Nephron progenitor cell (in vitro differentiated cells): ENCODE data around the gene QPCT.
A peak's percentile ranks its signal among the peaks of the same experiment; 100 is the strongest.
"Not testable (repeated sequence)": the region's sequence is repeated elsewhere in the genome, so short reads cannot be mapped to it uniquely, and the experiment has no call there.

Experiments
- DNase-seq: peaks from one replicate; pipeline ENCODE4 v3.0.0; 2021
- H3K27ac Mint-ChIP-seq: 2 replicates; pipeline ENCODE4 v1.8.0; 2021; ENCODE audit warnings: mild to moderate bottlenecking, moderate library complexity, mixed read lengths
- H3K27me3 Mint-ChIP-seq: 2 replicates; pipeline ENCODE4 v1.8.0; 2021; ENCODE audit warnings: mild to moderate bottlenecking, low read depth, mixed read lengths; ENCODE audit not compliant: poor library complexity
- H3K36me3 Mint-ChIP-seq: 2 replicates; pipeline ENCODE4 v1.8.0; 2021; ENCODE audit warnings: low read depth, mixed read lengths
- H3K4me1 Mint-ChIP-seq: 2 replicates; pipeline ENCODE4 v1.8.0; 2021; ENCODE audit warnings: mixed read lengths
- H3K4me3 Mint-ChIP-seq: 2 replicates; pipeline ENCODE4 v1.8.0; 2021; ENCODE audit warnings: mild to moderate bottlenecking, moderate library complexity, mixed read lengths
- H3K9me3 Mint-ChIP-seq: 2 replicates; pipeline ENCODE4 v1.8.0; 2021; ENCODE audit warnings: mild to moderate bottlenecking, moderate library complexity, mixed read lengths
- TF ChIP-seq, protein P1 (sequence below): fragments of 200-600 bp; sonication (generic); IDR thresholded peaks from 2 replicates; pipeline ENCODE4 v1.5.0; 2021; ENCODE audit warnings: antibody characterized with exemption

The QPCT gene

DNA sequence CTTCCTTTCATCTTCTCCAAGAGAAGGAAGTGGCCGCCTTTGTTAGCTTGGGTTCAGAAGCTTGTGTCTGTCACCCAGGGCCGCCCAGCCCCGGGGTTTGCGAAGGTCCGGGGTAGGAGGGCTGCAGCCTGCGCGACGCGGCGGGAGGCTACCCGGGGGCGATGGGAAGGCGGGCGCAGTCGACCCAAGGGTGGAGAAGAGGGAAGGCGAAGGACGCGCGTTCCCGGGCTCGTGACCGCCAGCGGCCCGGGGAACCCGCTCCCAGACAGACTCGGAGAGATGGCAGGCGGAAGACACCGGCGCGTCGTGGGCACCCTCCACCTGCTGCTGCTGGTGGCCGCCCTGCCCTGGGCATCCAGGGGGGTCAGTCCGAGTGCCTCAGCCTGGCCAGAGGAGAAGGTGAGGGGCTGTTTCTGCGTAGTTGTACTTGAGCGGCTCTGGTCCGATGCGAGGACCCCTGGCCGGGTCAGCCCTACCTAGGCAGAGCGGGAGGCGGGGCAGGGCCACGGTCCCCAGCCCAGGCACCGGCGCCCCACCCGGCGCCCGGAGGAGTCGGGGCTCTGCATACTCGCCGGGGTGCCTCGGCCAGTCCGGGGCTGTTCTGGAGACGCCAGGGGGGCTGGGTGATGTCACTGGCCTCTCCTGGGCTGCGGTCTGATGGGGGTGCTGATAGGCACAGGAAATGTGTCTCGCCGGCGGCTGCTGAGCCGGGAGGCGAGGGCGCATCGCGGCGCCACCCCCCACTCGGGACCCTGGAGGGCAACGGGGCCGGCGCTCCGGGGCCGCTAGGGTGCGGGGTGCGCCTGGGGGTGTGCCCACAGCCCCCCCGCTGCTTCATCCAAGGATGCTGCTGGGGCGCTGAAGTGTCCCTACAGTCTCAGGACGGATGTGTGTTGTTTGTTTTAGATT lies at the start of gene QPCT:
QPCT (plus strand) TSS at position 178 of the 909 bp plus-strand sequence; CDS start at position 280, 102 bp downstream.
- TF ChIP-seq, protein P1, sequence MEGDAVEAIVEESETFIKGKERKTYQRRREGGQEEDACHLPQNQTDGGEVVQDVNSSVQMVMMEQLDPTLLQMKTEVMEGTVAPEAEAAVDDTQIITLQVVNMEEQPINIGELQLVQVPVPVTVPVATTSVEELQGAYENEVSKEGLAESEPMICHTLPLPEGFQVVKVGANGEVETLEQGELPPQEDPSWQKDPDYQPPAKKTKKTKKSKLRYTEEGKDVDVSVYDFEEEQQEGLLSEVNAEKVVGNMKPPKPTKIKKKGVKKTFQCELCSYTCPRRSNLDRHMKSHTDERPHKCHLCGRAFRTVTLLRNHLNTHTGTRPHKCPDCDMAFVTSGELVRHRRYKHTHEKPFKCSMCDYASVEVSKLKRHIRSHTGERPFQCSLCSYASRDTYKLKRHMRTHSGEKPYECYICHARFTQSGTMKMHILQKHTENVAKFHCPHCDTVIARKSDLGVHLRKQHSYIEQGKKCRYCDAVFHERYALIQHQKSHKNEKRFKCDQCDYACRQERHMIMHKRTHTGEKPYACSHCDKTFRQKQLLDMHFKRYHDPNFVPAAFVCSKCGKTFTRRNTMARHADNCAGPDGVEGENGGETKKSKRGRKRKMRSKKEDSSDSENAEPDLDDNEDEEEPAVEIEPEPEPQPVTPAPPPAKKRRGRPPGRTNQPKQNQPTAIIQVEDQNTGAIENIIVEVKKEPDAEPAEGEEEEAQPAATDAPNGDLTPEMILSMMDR: no peak
- DNase-seq: no peak
- Mint-ChIP-seq H3K4me1 (peaks cover 15% of the 10 kb centered on the region), H3K27ac (no peak within 1 kb of the TSS), H3K9me3 (no peaks in the 10 kb centered on the region), H3K4me3 (peak within 1 kb of the TSS; percentile 53), H3K36me3 (no peaks in the 10 kb centered on the region), H3K27me3 (peaks cover 9% of the 10 kb centered on the region)

DNA sequence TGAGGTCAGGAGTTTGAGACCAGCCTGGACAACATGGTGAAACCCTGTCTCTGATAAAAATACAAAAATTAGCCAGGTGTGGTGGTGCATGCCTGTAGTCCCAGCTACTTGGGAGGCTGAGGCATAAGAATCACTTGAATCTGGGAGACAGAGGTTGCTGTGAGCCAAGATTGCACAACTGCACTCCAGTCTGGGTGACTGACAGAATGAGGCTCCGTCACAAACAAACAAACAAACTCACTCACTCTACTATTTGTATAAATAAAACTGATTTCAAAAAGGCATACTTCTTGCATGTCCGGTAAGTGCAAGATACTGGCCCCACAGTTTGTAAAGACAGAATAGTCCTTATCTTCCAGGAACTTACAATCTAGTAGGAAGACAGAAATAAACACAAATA lies 49.6 kb upstream of the QPCT start:
- H3K9me3 Mint-ChIP-seq, H3K27ac Mint-ChIP-seq, H3K4me1 Mint-ChIP-seq, H3K27me3 Mint-ChIP-seq, H3K4me3 Mint-ChIP-seq, DNase-seq: not testable (repeated sequence)
- H3K36me3 Mint-ChIP-seq: peaks cover 64% of the 10 kb centered on the region

DNA sequence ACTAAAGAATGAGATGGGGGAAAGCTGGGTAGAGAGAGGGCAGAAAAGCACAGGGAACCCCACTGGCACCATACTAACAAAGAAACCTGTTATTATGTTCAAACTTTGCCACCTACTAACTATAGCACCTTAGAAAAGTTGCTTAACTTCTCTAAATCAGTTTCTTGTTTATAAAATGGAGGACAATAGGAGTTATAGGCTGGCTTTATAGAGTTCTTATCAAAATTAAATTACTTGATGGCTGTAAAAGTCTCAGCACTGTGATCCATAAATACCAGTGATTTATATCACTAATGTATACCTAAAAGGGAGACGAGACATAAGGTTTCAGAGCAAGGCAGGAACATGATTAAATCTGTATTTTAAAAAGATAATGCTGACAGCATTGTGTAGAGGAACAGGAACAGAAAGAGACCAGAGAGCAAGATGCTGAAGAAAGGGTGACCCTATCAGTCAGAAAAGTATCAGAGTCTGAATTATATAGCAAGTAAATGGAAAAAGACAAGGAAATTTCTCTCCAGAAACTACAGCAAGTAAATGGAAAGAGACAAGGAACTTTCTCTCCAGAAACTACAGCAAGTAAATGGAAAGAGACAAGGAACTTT lies 48.9 kb upstream of the QPCT start:
- H3K27me3 Mint-ChIP-seq: no peaks in the 10 kb centered on the region
- H3K36me3 Mint-ChIP-seq: peaks cover 63% of the 10 kb centered on the region
- no peak for DNase-seq
- TF ChIP-seq, protein P1: no peak
- H3K4me3 Mint-ChIP-seq: no peak overlapping the region
- H3K27ac Mint-ChIP-seq: peak overlapping the region; percentile 73
- H3K4me1 Mint-ChIP-seq: no peaks in the 10 kb centered on the region
- no peaks in the 10 kb centered on the region for H3K9me3 Mint-ChIP-seq

DNA sequence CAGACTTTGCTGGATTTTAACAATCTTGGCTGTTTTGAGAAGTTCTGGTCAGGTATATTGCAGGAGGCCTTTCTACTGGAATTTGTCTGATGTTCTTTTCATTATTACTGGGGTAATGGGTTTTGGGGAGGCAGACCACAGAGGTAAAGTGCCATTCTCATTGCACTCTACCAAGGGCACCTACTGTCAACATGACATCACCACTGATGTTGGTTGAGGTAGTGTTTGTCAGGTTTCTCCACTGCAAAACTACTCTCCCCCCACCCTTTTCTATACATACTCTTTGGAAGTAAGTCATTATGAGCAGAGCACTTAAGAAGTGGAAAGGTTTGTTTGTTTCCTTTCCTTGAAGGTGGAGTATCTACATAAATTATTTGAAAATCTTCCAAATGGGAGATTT lies 46.8 kb upstream of the QPCT start:
- Mint-ChIP-seq H3K27ac (no peak overlapping the region), H3K36me3 (peaks cover 44% of the 10 kb centered on the region), H3K9me3 (no peaks in the 10 kb centered on the region), H3K4me3 (no peak overlapping the region), H3K27me3 (no peaks in the 10 kb centered on the region), H3K4me1 (peaks cover 10% of the 10 kb centered on the region)
- TF ChIP-seq, protein P1: no peak
- DNase-seq: no peak

DNA sequence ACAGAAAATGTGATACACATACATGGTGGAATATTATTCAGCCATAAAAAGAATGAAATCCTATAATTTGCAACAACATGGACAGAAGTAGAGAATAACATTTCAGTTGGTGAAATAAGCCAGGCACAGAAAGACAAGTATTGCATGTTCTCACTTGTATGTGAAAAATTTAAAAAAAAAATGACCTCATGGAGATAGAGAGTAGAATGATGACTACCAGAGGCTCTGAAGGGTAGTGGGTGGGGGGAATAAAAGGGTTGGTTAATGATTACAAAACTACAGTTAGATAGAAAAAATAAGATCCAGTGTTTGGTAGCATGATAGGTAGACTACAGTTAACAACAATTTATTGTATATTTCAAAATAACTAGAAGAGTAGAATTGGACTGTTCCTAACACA lies 44.3 kb upstream of the QPCT start:
- Mint-ChIP-seq H3K4me3 (no peak overlapping the region), H3K4me1 (peaks cover 15% of the 10 kb centered on the region), H3K9me3 (no peaks in the 10 kb centered on the region), H3K27ac (no peak overlapping the region), H3K36me3 (peaks cover 48% of the 10 kb centered on the region), H3K27me3 (no peaks in the 10 kb centered on the region)
- no peak for DNase-seq
- TF ChIP-seq, protein P1: no peak

DNA sequence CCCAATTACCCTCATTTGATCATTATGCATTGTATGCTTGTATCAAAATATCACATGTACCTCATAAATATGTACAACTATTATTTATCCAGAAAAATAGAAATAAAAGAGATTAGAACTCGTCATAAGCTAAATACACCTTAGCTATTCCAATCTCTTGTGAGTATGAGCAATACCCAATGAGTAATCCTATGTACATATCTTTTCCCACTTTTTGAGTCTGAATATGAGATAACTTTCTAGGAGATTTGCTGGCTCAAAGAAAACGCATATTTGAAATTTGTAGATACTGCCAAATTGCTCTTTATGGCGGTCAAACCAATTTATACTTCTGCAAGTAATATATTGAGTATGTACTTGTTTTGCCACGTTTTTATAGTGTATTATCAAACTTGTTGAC lies 43.9 kb upstream of the QPCT start:
- H3K9me3 Mint-ChIP-seq: no peaks in the 10 kb centered on the region

More for the DNA sequence above, 43.9 kb upstream of the QPCT start:
- peaks cover 18% of the 10 kb centered on the region for H3K4me1 Mint-ChIP-seq
- TF ChIP-seq, protein P1: no peak
- DNase-seq: no peak
- H3K36me3 Mint-ChIP-seq: peaks cover 48% of the 10 kb centered on the region
- H3K4me3 Mint-ChIP-seq: no peak overlapping the region
- H3K27me3 Mint-ChIP-seq: no peaks in the 10 kb centered on the region
- no peak overlapping the region for H3K27ac Mint-ChIP-seq
